ENCODE measurements around the gene BLMH.
A peak's percentile ranks its signal among the peaks of the same experiment; 100 is the strongest.

The BLMH gene

DNA sequence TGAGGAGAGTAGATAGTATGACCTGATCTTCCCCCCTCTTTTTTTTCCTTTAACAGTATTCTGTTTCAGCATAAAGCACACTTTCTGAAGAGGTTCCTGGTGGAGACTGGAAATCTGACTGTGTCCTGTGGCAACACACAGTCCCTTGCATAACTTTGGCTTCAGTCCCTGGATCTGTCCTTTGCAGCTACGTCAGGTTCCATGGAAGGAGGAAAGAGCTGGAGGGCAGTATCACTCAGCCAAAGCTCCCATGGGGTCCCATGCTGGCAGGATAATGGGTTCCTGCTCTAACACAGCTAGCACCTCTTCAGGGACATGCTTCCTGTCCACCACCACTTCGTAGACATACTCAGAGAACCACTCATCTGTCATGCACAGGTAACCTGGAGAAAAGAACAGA, 43.0 kb downstream of the BLMH start:
- peaks cover 11% of the 10 kb centered on the region for H3K36me3 Mint-ChIP-seq
- H3K27ac Mint-ChIP-seq: no peak overlapping the region
- no peaks in the 10 kb centered on the region for H3K9me3 Mint-ChIP-seq (ENCODE audit: low read depth)

DNA sequence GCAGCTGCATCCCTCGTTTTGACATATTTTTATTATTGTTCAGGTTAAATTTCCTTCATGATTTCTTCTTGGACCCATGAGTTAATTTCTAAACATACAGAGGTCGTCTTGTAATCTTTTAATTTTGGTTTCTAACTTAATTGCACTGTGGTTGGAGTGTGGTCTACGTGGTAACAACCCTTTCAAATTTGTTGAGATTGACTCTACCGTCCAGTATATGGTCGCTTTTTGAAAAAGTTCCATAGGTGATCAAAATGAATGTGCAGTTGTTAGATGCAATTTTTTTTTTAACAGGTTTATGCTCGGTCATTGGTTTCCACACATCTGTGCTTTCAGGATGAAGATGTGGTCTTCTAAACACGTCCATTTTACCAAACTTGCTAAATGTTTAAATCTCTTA, 45.3 kb downstream of the BLMH start:
- H3K27ac Mint-ChIP-seq: no peak overlapping the region
- H3K4me3 Mint-ChIP-seq: no peak overlapping the region
- no peaks in the 10 kb centered on the region for H3K27me3 Mint-ChIP-seq
- H3K36me3 Mint-ChIP-seq: peaks cover 11% of the 10 kb centered on the region
- H3K4me1 Mint-ChIP-seq (ENCODE audit: low read depth): no peaks in the 10 kb centered on the region
- no peaks in the 10 kb centered on the region for H3K9me3 Mint-ChIP-seq (ENCODE audit: low read depth)

More for the DNA sequence above, 43.0 kb downstream of the BLMH start:
- Mint-ChIP-seq H3K4me1 (ENCODE audit: low read depth) (no peaks in the 10 kb centered on the region), H3K27me3 (no peaks in the 10 kb centered on the region), H3K4me3 (no peak overlapping the region)

DNA sequence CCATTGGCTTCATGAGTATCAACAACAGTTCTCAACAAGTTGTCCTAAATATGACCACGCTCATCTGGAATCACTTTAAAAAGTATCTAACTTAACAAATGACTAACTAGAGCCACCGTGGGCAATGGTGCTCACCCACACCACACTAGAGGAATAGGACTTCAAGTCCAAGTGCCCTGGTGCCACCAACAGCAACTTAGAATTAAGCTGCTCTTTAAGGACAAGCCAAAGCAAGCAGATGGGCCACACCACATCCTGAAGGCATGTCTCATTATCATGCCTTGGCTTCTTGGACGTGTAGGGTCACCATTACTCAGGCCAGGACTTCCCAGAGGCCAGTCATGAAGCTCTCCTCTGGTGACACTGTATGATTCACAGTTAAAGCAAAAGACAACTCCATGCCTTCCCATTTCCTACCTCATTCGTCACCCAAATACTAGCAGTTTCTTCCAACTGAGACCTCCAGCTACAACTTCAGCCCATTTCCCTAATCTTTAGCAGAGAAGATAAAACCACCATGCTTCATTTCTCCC, 46.8 kb downstream of the BLMH start:
- Mint-ChIP-seq H3K9me3 (ENCODE audit: low read depth) (no peaks in the 10 kb centered on the region), H3K27ac (no peak overlapping the region), H3K4me1 (ENCODE audit: low read depth) (no peaks in the 10 kb centered on the region), H3K36me3 (peaks cover 11% of the 10 kb centered on the region), H3K27me3 (peaks cover 2% of the 10 kb centered on the region), H3K4me3 (no peak overlapping the region)

DNA sequence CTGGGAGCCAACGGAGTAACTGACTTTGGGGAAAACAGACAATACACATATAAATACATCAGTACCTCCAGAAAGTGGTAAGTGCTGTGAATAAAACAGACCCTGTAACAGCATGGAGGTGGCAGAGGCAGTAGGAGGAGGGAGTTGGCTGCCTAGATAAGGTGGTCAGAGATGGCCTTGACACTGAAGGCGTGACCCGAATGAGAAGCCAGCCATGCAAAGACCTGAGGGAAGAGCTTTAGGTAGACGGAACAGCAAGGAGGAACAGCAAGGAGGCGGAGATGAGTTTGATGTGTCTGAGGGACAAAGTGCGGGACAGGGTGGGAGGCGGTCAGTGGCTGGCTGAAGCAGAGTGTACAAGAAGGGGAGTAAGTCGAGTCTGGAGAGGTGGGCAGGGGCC, 48.2 kb downstream of the BLMH start:
- H3K4me1 Mint-ChIP-seq (ENCODE audit: low read depth): peaks cover 2% of the 10 kb centered on the region
- no peak overlapping the region for H3K4me3 Mint-ChIP-seq
- peaks cover 8% of the 10 kb centered on the region for H3K27me3 Mint-ChIP-seq
- H3K9me3 Mint-ChIP-seq (ENCODE audit: low read depth): no peaks in the 10 kb centered on the region
- no peak overlapping the region for H3K27ac Mint-ChIP-seq
- peaks cover 11% of the 10 kb centered on the region for H3K36me3 Mint-ChIP-seq

DNA sequence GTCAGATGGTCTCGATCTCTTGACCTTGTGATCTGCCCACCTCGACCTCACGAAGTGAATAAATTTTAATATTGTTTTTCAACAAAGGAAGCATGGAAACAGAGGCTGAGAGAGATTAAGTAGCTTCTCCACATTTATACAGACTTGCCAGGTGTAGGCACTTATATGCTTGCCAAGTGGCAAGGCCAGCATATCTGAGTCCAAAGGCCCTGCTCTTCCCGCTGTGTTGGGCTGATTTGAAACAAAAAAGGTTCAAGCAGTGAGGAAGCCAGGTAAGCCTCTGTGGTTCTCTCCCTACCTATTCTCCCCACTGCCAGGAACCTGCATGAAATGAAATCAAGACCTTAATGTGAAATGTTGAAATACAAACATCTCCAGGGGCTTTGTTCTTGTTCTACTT, 48.7 kb downstream of the BLMH start:
- no peak overlapping the region for H3K4me3 Mint-ChIP-seq
- H3K27me3 Mint-ChIP-seq: peaks cover 8% of the 10 kb centered on the region
- peaks cover 2% of the 10 kb centered on the region for H3K4me1 Mint-ChIP-seq (ENCODE audit: low read depth)
- H3K27ac Mint-ChIP-seq: no peak overlapping the region
- H3K36me3 Mint-ChIP-seq: peaks cover 6% of the 10 kb centered on the region
- no peaks in the 10 kb centered on the region for H3K9me3 Mint-ChIP-seq (ENCODE audit: low read depth)

- H3K27ac Mint-ChIP-seq: no peak overlapping the region
These were observed 50.7 kb downstream of the BLMH start for GRCh38 chr17:30241051-30241450.

DNA sequence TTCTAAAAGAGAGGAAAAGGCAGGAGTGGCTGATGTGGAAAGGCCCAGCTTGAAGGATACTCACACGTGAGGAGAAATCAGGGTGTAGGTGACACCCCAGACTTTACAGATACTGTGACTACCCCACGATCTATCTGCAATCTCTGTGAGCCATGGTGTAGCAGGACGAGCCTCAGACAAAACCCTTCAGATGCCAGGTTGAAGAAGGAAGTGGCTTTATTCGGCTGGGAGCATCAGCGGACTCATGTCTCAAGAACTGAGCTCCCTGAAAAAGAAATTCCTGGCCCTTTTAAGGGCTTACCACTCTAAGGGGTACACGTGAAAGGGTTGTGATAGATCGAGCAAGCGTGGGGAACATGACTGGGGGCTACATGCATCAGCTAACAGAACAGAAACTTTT, 51.6 kb downstream of the BLMH start:
- no peak overlapping the region for H3K4me3 Mint-ChIP-seq
- peaks cover 11% of the 10 kb centered on the region for H3K27me3 Mint-ChIP-seq
- no peaks in the 10 kb centered on the region for H3K9me3 Mint-ChIP-seq (ENCODE audit: low read depth)
- peaks cover 12% of the 10 kb centered on the region for H3K4me1 Mint-ChIP-seq (ENCODE audit: low read depth)
- H3K27ac Mint-ChIP-seq: no peak overlapping the region
- peaks cover 2% of the 10 kb centered on the region for H3K36me3 Mint-ChIP-seq

More at GRCh38 chr17:30241051-30241450, 50.7 kb downstream of the BLMH start:
- Mint-ChIP-seq H3K4me3 (no peak overlapping the region), H3K4me1 (ENCODE audit: low read depth) (peaks cover 11% of the 10 kb centered on the region), H3K27me3 (peaks cover 10% of the 10 kb centered on the region), H3K36me3 (peaks cover 3% of the 10 kb centered on the region), H3K9me3 (ENCODE audit: low read depth) (no peaks in the 10 kb centered on the region)

GRCh38 chr17:30239089-30239462, 52.7 kb downstream of the BLMH start:
- Mint-ChIP-seq H3K27ac (no peak overlapping the region), H3K4me3 (no peak overlapping the region), H3K9me3 (ENCODE audit: low read depth) (no peaks in the 10 kb centered on the region), H3K27me3 (peaks cover 18% of the 10 kb centered on the region), H3K4me1 (ENCODE audit: low read depth) (peaks cover 18% of the 10 kb centered on the region), H3K36me3 (no peaks in the 10 kb centered on the region)

- no peaks in the 10 kb centered on the region for H3K36me3 Mint-ChIP-seq
- no peak overlapping the region for H3K4me3 Mint-ChIP-seq
- H3K27me3 Mint-ChIP-seq: peaks cover 20% of the 10 kb centered on the region
- peaks cover 18% of the 10 kb centered on the region for H3K4me1 Mint-ChIP-seq (ENCODE audit: low read depth)
- H3K27ac Mint-ChIP-seq: no peak overlapping the region
- H3K9me3 Mint-ChIP-seq (ENCODE audit: low read depth): no peaks in the 10 kb centered on the region
These were observed 53.2 kb downstream of the BLMH start for GRCh38 chr17:30238387-30239088.

DNA sequence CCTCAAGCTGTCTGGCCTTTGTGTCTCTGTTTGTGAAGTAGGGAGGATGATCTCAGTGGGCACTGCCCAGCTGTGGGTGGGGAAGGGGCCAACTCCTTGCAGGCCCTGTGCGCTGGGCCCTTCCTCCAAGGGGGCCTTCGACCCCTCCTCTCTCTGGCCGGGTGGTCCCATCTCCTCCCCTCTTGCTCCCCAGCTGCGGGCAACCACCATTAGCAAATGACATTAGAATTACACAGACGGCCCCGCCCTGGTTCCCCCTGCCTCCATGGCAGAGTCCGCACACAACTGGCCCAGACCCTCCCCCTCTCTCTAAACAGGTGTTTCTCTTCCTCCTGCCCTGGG, 53.8 kb downstream of the BLMH start:
- Mint-ChIP-seq H3K4me1 (ENCODE audit: low read depth) (peaks cover 18% of the 10 kb centered on the region), H3K9me3 (ENCODE audit: low read depth) (no peaks in the 10 kb centered on the region), H3K36me3 (no peaks in the 10 kb centered on the region), H3K27me3 (peaks cover 25% of the 10 kb centered on the region), H3K27ac (no peak overlapping the region), H3K4me3 (no peak overlapping the region)

DNA sequence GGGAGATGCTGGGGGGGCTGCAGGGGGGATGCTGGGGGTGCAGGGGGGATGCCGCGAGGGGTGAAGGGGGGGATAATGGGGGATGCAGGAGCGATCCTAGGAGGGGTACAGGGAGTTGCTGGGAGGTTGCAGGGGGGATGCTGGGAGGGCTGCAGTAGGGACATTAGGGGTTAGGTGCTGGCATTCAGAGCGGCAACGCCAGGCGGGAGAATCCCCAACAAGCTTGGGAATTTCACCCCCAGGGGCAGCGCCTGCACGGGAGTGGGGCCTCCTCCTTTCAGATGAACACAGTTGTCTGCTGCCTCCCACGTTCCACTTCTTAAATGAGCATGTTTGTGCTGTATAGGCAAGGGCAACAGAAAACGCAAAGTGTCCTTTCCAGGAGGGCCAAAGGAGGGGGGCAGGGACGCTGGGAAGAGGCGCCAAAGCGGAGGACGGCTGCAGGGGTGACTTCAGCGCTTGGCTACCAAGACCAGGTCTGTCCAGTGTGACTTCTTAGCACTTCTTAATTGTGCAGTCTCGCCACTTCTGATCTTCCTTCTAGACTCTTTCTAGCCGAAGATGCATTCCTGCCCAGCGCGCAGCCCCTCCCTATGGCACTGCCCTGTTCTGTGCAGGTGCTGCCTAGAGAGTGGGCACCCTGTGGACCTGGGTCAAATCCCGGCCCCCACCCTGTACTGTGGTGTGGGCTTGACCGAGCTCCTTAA, 54.3 kb downstream of the BLMH start:
- no peak overlapping the region for H3K27ac Mint-ChIP-seq
- peaks cover 29% of the 10 kb centered on the region for H3K27me3 Mint-ChIP-seq
- H3K36me3 Mint-ChIP-seq: no peaks in the 10 kb centered on the region
- H3K4me3 Mint-ChIP-seq: no peak overlapping the region
- H3K4me1 Mint-ChIP-seq (ENCODE audit: low read depth): peaks cover 18% of the 10 kb centered on the region
- no peaks in the 10 kb centered on the region for H3K9me3 Mint-ChIP-seq (ENCODE audit: low read depth)

- Mint-ChIP-seq H3K9me3 (ENCODE audit: low read depth) (no peaks in the 10 kb centered on the region), H3K4me1 (ENCODE audit: low read depth) (peaks cover 18% of the 10 kb centered on the region), H3K27me3 (peaks cover 32% of the 10 kb centered on the region), H3K4me3 (peak overlapping the region; percentile 25), H3K36me3 (no peaks in the 10 kb centered on the region), H3K27ac (no peak overlapping the region)
These were observed 55.0 kb downstream of the BLMH start for GRCh38 chr17:30236766-30237165.

GRCh38 chr17:30236297-30236624, 55.5 kb downstream of the BLMH start:
- Mint-ChIP-seq H3K27ac (no peak overlapping the region), H3K4me3 (peak overlapping the region; percentile 78)

DNA sequence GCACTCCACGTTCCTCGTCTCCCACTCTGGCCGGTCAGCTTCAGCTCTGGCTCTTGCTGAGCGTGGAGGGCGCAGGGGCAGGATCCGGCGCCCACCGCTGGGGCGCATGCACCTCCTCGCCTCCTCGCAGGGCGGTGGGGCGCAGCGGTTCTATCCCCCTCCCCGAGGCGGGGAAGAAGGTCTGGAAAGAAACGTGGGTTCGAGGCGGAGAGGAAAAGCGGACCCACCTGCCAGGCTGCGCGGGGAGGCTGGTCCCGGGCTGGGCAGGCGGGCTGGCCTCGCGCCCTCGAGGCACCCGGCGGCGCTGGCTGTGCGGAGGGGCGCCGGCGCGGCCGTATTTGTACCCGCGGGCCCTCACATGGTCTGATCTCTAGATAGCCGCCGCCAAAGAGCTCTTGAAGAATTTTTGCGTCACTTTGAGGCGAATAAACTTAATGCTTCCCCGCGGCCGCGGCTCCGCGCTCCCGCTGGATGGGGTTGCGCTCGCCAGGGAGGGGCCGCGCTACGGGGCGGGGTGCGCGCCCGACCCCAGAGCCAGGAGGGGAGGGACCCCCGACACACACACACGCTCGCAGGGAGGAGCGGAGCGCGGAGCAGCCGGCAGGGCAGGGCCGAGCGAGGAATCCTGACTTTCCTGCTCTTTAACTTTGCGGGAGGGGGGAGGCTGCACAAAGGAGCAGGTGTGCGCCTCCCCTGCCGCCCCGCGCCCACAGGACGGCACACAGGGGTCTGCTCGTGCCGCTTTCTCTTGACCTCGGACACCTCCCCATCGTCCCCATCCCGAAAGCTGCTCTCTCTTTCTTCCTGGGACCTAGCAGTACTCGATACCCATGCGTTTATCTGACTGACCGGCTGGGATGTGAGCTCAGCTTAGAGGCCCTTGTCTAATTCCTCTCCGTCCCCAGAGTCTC, 56.1 kb downstream of the BLMH start, which contains the start of gene SLC6A4:
Gene SLC6A4 (minus strand): TSS at position 312 of the 911 bp plus-strand sequence. CDS start 13,739 bp downstream, outside the sequence.
- H3K4me3 Mint-ChIP-seq: peak within 1 kb of the TSS; percentile 78
- H3K27ac Mint-ChIP-seq: no peak within 1 kb of the TSS
- H3K36me3 Mint-ChIP-seq: no peaks in the 10 kb centered on the region
- H3K27me3 Mint-ChIP-seq: peaks cover 32% of the 10 kb centered on the region
- no peaks in the 10 kb centered on the region for H3K9me3 Mint-ChIP-seq (ENCODE audit: low read depth)
- H3K4me1 Mint-ChIP-seq (ENCODE audit: low read depth): peaks cover 18% of the 10 kb centered on the region

More at GRCh38 chr17:30236297-30236624, 55.5 kb downstream of the BLMH start:
- Mint-ChIP-seq H3K27me3 (peaks cover 32% of the 10 kb centered on the region), H3K4me1 (ENCODE audit: low read depth) (peaks cover 18% of the 10 kb centered on the region), H3K36me3 (no peaks in the 10 kb centered on the region), H3K9me3 (ENCODE audit: low read depth) (no peaks in the 10 kb centered on the region)

DNA sequence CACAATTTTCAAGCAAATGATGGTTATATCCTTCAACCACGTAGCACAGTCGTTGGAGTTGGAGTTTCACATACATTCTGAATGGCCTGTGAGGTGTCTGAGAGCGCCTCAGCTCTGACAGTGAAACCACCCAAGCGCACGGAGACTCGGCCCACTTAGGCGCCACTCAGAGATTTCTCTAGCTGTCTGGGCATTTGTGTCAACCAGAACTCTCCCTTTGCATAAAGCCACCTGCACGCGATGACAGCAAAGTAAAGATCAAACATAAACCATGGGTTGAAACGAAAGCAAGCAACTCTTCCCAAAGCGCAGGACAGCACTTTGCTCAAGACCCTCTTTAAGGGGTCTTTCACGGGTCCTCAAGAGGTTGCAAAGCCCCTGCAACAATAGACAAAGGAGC, 56.8 kb downstream of the BLMH start:
- Mint-ChIP-seq H3K27ac (no peak overlapping the region), H3K4me3 (peak overlapping the region; percentile 72), H3K27me3 (peaks cover 32% of the 10 kb centered on the region), H3K4me1 (ENCODE audit: low read depth) (peaks cover 18% of the 10 kb centered on the region), H3K36me3 (no peaks in the 10 kb centered on the region), H3K9me3 (ENCODE audit: low read depth) (no peaks in the 10 kb centered on the region)

Measured in activated naive CD8-positive, alpha-beta T cell (primary cell).